ENCODE data around the gene KRTAP2-2.

- TF ChIP-seq POLR2AphosphoS5 (IDR thresholded peaks at IDR 0.05; ENCODE audit: low read depth, low read length) (no peak), CTCF (IDR thresholded peaks at IDR 0.05) (no peak), RAD21 (IDR thresholded peaks at IDR 0.05; ENCODE audit: low read length) (no peak), IRF3 (IDR thresholded peaks at IDR 0.05; ENCODE audit: low read depth, low read length) (no peak), ELF1 (IDR thresholded peaks at IDR 0.05) (no peak), REST (IDR thresholded peaks at IDR 0.05; ENCODE audit: low read depth, low read length) (no peak), TAF1 (IDR thresholded peaks at IDR 0.05; ENCODE audit: borderline replicate concordance, low read depth, low read length) (no peak)
These were observed 41.0 kb upstream of the KRTAP2-2 start for GRCh38 chr17:41096055-41096454.
